Fibroblast of skin of right biceps (primary cell): Measurements from ENCODE around the gene PPP2R2D.

Experiments
- DNase-seq: peaks from one replicate; pipeline ENCODE4 v3.0.0-alpha.2; 2013

PPP2R2D gene

DNA sequence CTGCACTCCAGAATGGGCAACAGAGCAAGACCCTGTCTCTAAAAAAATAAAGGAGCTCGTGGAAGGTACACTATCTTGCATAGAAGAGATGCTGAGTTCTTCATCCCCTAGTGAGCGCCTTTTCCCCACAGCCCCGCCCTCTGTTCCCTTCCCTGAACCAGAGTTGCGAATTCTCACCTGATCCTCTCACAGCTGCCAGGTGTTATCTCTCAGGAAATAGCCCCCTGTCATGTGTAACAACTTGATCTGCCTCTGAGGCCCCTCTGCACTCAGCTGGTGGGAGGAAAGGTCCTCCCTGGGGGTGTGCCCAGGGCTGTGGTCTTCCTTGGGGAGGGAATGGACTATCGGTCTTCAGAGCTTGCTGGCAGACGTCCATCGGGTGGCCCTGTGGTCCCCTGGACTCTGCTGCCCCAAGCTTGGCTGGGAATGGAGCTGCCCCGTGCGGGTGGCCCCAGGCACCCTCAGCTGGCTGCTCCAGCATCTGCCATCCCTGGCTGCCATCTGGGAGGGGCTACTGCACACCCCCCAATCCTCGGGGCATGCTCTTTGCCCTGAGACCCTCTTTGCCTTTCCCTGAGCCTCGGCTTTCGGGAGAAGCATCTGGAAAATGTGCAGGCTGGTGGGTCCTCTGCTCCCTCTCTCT, 102.6 kb downstream of the PPP2R2D start:
- DNase-seq: no peak

DNA sequence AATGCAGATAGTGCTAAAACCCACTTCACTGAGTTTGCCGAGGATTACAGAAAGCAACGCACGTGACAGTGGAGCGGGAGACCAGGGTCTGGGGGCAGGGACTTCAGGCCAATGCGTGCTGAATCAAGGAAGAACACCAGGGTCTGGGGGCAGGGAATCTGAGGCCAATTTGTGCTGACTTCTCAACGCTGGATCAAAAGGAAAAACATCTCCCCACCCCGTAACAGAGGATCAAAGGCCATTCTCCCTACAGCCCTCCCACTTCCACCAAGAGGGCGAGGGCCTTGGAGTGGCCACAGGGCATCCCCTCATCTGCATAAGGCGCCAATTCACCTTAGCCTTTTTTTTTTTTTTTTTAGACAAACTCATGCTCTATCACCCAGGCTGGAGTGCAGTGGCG, 103.2 kb downstream of the PPP2R2D start:
- no peak for DNase-seq

DNA sequence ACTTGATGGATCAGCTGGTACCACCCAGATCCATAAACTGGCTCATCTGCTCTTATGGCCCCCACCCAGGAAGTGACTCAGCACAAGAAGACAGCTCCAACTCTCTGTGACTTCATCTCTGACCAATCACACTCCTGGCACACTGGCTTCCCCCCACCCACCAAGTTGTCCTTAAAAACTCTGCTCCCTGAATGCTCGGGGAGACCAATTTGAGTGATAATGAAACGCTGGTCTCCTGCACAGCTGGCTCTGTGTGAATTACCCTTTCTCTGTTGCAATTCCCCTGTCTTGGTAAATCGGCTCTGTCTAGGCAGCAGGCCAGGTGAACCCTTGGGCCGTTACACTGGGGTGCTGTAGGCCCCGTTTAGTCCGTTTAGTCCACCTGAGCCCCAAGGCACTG, 104.3 kb downstream of the PPP2R2D start:
- no peak for DNase-seq

DNA sequence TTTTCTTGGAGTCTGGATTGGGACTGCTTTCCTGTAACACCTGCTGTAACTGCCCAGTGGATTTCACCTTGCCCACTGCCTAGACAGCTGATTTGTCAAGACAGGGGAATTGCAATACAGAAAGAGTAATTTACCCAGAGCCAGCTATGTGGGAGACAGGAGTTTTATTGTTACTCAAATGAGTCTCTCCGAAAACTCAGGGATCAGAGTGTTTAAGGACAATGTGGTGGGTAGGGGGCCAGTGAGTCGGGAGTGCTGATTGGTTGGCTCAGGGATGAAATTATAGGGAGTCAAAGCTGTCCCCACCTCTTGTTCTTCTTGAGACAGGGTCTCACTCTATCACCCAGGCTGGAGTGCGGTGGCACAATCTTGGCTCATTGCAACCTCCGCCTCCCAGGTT, 106.2 kb downstream of the PPP2R2D start:
- DNase-seq: no peak

DNA sequence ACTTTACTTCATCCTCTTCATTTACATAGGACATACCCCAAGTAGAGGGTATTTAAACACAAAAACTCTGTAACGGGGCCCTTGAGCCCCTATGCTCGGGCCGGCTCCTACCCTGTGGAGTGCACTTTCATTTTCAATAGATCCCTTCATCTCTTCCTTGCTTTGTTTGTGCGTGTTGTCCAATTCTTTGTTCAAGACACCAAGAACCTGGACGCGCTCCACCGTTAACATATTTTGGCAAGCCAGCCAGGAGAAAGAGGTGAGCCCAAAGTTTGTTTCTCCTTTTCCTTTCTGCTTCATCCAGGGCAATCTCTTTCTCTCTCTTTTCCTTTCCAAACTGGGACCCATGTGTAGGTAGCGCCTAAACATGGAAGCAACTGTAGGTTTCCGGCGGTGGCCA, 106.9 kb downstream of the PPP2R2D start:
- no peak for DNase-seq
